Medulla oblongata (tissue), 1 donor: ENCODE data around the gene MS4A13.
"Not testable (repeated sequence)": the region's sequence is repeated elsewhere in the genome, so short reads cannot be mapped to it uniquely, and the experiment has no call there.

Experiments
- DNase-seq: peaks from one replicate; pipeline ENCODE4 v3.0.0-alpha.2; 2015; ENCODE audit errors: extremely low spot score

Gene MS4A13

GRCh38 chr11:60530454-60531100, 15.4 kb downstream of the MS4A13 start:
- no peak for DNase-seq

GRCh38 chr11:60532383-60532782, 17.2 kb downstream of the MS4A13 start:
- not testable (repeated sequence) for DNase-seq

GRCh38 chr11:60538627-60539026, 23.4 kb downstream of the MS4A13 start:
- DNase-seq, result not testable (repeated sequence)

- DNase-seq, result no peak
These were observed 28.9 kb downstream of the MS4A13 start for GRCh38 chr11:60544077-60544476.

DNA sequence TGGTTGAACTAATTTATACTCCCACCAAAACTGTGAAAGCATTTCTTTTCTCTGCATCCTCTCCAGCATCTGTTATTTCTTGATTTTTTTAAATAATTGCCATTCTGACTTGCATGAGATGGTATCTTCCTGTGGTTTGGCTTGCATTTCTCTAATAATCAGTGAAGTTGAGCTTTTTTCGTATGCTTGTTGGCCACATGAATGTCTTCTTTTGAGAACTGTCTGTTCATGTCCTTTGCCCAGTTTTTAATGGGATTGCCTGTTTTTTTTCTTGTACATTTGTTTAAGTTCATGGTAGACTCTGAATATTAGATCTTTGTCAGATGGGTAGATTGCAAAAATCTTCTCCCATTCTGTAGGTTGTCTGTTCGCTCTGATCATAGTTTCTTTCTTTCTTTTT, 46.1 kb downstream of the MS4A13 start:
- no peak for DNase-seq

- no peak for DNase-seq
These were observed 48.5 kb downstream of the MS4A13 start for GRCh38 chr11:60563553-60564235.

DNA sequence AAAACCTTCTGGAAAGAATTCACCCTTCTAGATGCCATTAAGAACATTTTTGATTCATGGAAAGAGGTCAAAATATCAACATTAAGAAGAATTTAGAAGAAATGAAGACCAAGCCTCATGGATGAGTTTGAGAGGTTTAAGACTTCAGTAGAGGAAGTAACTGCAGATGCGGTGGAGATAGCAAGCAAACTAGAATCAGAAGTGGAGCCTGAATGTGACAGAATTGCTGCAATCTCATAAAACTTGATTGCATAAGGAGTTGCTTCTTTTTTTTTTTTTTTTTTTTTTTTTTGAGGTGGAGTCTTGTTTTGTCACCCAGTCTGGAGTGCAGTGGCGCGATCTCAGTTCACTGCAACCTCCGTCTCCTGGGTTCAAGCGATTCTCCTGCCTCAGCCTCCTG, 51.6 kb downstream of the MS4A13 start:
- peak; percentile 6 for DNase-seq

DNA sequence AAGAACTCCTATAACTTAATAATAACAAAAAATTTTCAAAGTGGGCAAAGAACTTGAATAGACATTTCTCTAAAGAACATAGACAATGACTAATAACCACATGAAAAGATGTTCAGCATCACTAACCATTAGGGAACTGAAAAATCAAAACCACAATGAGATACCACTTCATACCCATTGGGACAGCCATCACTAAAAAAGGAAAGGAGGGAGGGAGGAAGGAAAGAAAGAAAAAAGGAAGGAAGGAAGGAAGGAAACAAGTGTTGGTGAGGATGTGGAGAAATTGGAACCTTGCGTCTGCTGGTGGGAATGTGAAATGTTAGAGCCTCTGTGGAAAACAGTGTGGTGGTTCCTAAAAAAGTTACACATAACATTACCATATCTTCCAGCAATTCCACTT, 55.8 kb downstream of the MS4A13 start:
- no peak for DNase-seq

GRCh38 chr11:60589611-60590010, 74.4 kb downstream of the MS4A13 start:
- DNase-seq, result no peak
